Kidney (tissue), 14 donors: ENCODE data around the gene MYLK4. TPM values are rescaled to one million over a fixed set of nuclear protein-coding genes. Genes with fewer than 3 reads are reported as not detected.
A peak's percentile ranks its signal among the peaks of the same experiment; 100 is the strongest.

Experiments used
- DNase-seq, 5 donors: peaks; one replicate each; pipeline ENCODE4 v3.0.0-alpha.2; 2013 to 2020
- FAIRE-seq: peaks from 2 replicates; lab custom pipeline; 2012; peaks lifted over from hg19 to GRCh38; lab: Jason Lieb, UNC
- H3K27ac ChIP-seq, 2 donors: one replicate each; pipeline ENCODE4 v1.7.0; 2013; ENCODE audit warnings: low read depth in 2 of 2, low read length in 2 of 2, inconsistent platforms in 1 of 2
- H3K27me3 ChIP-seq: one replicate; pipeline ENCODE4 v1.7.1; 2013; ENCODE audit warnings: low read length, inconsistent platforms; ENCODE audit not compliant: control insufficient read depth, insufficient read depth
- H3K36me3 ChIP-seq, 3 donors: one replicate each; pipeline versions ENCODE4 v1.7.0 to v1.7.1; 2013; ENCODE audit warnings: low read length in 3 of 3, control low read depth in 1 of 3, inconsistent platforms in 1 of 3; ENCODE audit not compliant: insufficient read depth in 3 of 3, control insufficient read depth in 2 of 3
- H3K4me1 ChIP-seq, 3 donors: one replicate each; pipeline versions ENCODE4 v1.7.0 to v1.7.1; 2013; ENCODE audit warnings: low read length in 3 of 3, inconsistent platforms in 1 of 3, low read depth in 1 of 3; ENCODE audit not compliant: control insufficient read depth in 2 of 3, insufficient read depth in 2 of 3
- H3K4me3 ChIP-seq, 3 donors: one replicate each; pipeline versions ENCODE4 v1.7.0 to v1.8.1; 2013; ENCODE audit warnings: low read length in 3 of 3, control low read depth in 1 of 3, inconsistent platforms in 1 of 3
- H3K9ac ChIP-seq, 3 donors: one replicate each; pipeline versions ENCODE4 v1.7.0 to v1.7.1; 2013; ENCODE audit warnings: low read length in 3 of 3, control low read depth in 1 of 3, inconsistent platforms in 1 of 3
- H3K9me3 ChIP-seq, 3 donors: one replicate each; pipeline versions ENCODE4 v1.7.0 to v1.7.1; 2013; ENCODE audit warnings: low read length in 3 of 3, control low read depth in 1 of 3, inconsistent platforms in 1 of 3; ENCODE audit not compliant: control insufficient read depth in 2 of 3, insufficient read depth in 1 of 3
- intact Hi-C: fragments of 100-400 bp; cut with DNase I; formaldehyde crosslinking; loops from one replicate; pipeline ENCODE4 v1.11.1; 2022
- polyA plus RNA-seq: library from polyadenylated mRNA; stranded (reverse); fragments of 350-450 nt; fragmentation: Illumina TruSeq; extraction: RNeasy Lipid Tissue Mini Kit (QIAGEN cat#74804); gene quantifications from one replicate; pipeline ENCODE4 v1.2.3, GENCODE V29; 2014; ENCODE audit warnings: low read depth, low replicate concordance; ENCODE audit not compliant: insufficient read depth
- total RNA-seq: library from RNA; stranded (reverse); fragmentation: NEBNext Ultra II Directional; extraction: Animal tissue kit (Norgen Biotek cat#: 25700); gene quantifications from one replicate; pipeline ENCODE4 v1.2.1, GENCODE V29; 2021
- TF ChIP-seq, protein P1 (sequence below): IDR thresholded peaks from 3 replicates; pipeline ENCODE4 v1.5.1; 2012; ENCODE audit warnings: mild to moderate bottlenecking, moderate library complexity, borderline replicate concordance; ENCODE audit not compliant: insufficient read depth; ENCODE audit errors: extremely low read depth
- donor health status: control.
- donor health status: control.
- donor health status: control.
- donor health status: control.
- donor health status: control.
- donor health status: DM: yes; HTN: yes; CAD: no.
- donor health status: Normal renal cell carcinoma (clear cell type).

MYLK4 gene
- total and polyA plus RNA-seq, 2 donors from 2014 or later: 1.1 to 1.3 TPM

DNA sequence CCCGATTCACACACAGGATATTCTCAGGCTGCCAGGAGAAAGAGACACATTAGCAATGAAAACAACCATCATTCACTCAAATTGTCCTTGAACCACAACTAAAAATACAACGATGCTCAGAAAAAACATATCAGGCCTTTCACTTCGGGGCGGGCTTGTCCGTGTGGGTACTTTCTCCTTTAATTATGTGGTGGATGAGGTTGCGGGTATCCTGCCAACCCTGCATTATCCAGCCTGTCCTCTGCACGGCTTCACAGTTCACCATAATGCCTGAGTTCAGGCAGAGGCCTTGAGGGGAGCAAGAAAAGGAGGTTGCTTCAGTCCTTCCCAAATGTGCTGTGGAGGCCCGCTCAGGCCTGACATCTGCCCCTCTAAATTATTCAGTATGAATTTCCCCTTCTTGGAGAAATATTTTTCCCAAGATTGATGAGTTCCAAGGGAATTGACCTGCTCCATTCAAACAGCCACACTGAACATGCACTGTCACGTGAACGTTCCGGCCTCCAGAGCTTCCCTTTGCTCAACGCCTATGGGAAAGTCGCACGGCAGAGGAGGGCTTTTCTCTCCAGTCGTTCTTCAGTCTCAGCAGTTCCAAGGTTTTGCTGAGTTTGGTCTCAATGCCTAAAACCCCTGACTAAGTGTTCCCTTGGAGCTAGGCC is 70.3 kb downstream of the MYLK4 start:
- Histone ChIP-seq H3K27ac (no peak overlapping the region), H3K4me3 (no peak overlapping the region), H3K9ac (no peak overlapping the region), H3K27me3 (no peaks in the 10 kb centered on the region), H3K36me3 (no peaks in the 10 kb centered on the region), H3K4me1 (no peaks in the 10 kb centered on the region), H3K9me3 (no peaks in the 10 kb centered on the region)
- DNase-seq (peak in 1 of 5 donors; percentile 24), FAIRE-seq (no peak)
- intact Hi-C loops: no loop called here
- TF ChIP-seq, protein P1, sequence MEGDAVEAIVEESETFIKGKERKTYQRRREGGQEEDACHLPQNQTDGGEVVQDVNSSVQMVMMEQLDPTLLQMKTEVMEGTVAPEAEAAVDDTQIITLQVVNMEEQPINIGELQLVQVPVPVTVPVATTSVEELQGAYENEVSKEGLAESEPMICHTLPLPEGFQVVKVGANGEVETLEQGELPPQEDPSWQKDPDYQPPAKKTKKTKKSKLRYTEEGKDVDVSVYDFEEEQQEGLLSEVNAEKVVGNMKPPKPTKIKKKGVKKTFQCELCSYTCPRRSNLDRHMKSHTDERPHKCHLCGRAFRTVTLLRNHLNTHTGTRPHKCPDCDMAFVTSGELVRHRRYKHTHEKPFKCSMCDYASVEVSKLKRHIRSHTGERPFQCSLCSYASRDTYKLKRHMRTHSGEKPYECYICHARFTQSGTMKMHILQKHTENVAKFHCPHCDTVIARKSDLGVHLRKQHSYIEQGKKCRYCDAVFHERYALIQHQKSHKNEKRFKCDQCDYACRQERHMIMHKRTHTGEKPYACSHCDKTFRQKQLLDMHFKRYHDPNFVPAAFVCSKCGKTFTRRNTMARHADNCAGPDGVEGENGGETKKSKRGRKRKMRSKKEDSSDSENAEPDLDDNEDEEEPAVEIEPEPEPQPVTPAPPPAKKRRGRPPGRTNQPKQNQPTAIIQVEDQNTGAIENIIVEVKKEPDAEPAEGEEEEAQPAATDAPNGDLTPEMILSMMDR: no peak

- intact Hi-C loops: no loop called here
- Histone ChIP-seq H3K27me3 (no peaks in the 10 kb centered on the region), H3K4me1 (no peaks in the 10 kb centered on the region), H3K4me3 (no peak overlapping the region), H3K27ac (no peak overlapping the region), H3K9ac (no peak overlapping the region), H3K9me3 (no peaks in the 10 kb centered on the region), H3K36me3 (no peaks in the 10 kb centered on the region)
- TF ChIP-seq, protein P1: no peak
- no peak for FAIRE-seq
- no peak for DNase-seq
Observed at GRCh38 chr6:2677080-2677593, 73.6 kb downstream of the MYLK4 start.

DNA sequence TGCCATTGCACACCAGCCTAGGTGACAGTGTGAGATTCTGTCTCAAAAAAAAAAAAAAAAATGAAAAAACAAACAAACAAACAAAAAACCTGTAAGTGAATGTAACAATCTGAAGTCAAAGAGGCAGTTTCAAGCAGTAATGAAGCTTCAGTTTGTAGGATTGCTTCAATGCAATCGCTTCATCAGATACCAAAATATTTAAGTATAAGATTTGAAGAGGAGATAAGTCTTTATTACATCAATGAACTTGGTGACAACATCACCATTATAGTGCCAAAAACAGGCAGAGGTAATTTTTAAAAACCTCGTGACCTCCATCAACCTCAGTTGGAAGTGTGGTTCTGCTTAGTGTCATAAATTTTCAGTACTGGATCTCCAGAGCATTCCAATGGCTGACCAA is 74.7 kb downstream of the MYLK4 start:
- Histone ChIP-seq H3K27ac (no peak overlapping the region), H3K9me3 (no peaks in the 10 kb centered on the region), H3K9ac (no peak overlapping the region), H3K27me3 (no peaks in the 10 kb centered on the region), H3K4me3 (no peak overlapping the region), H3K36me3 (no peaks in the 10 kb centered on the region), H3K4me1 (no peaks in the 10 kb centered on the region)
- FAIRE-seq: no peak
- TF ChIP-seq, protein P1: no peak
- DNase-seq: no peak
- intact Hi-C loops: no loop called here
